GM21390 (cell line): ENCODE data around the gene SP140L.
"Not testable (repeated sequence)": the region's sequence is repeated elsewhere in the genome, so short reads cannot be mapped to it uniquely, and the experiment has no call there.

Experiments
- ATAC-seq: cut with Tn5 transposase; IDR thresholded peaks from one replicate; pipeline ENCODE4 v1.9.1; 2021; ENCODE audit not compliant: unreplicated experiment

Gene SP140L

GRCh38 chr2:230326453-230327417, at the start of gene SP140L:
Gene SP140L (plus strand): TSS chr2:230327193. CDS start chr2:230327270, 77 bp downstream.
- peak; percentile 90 for ATAC-seq

GRCh38 chr2:230282936-230283335, 44.1 kb upstream of the SP140L start:
- ATAC-seq: no peak

- ATAC-seq: no peak
Observed at GRCh38 chr2:230286048-230286447, 40.9 kb upstream of the SP140L start.

GRCh38 chr2:230289311-230289710, 37.7 kb upstream of the SP140L start:
- not testable (repeated sequence) for ATAC-seq

- ATAC-seq: no peak
Observed at GRCh38 chr2:230295192-230295591, 31.8 kb upstream of the SP140L start.

- no peak for ATAC-seq
Observed at GRCh38 chr2:230296917-230297316, 30.1 kb upstream of the SP140L start.

- ATAC-seq: no peak
Observed at GRCh38 chr2:230299618-230300017, 27.4 kb upstream of the SP140L start.

GRCh38 chr2:230305416-230306275, 21.3 kb upstream of the SP140L start:
- ATAC-seq: no peak

- no peak for ATAC-seq
Observed at GRCh38 chr2:230306474-230306873, 20.5 kb upstream of the SP140L start.

GRCh38 chr2:230307485-230307884, 19.5 kb upstream of the SP140L start:
- no peak for ATAC-seq

GRCh38 chr2:230308402-230309000, 18.5 kb upstream of the SP140L start:
- no peak for ATAC-seq

- not testable (repeated sequence) for ATAC-seq
Observed at GRCh38 chr2:230310792-230311191, 16.2 kb upstream of the SP140L start.

GRCh38 chr2:230311634-230312033, 15.4 kb upstream of the SP140L start:
- ATAC-seq: not testable (repeated sequence)

- ATAC-seq: no peak
Observed at GRCh38 chr2:230312638-230313037, 14.4 kb upstream of the SP140L start.

- ATAC-seq: no peak
Observed at GRCh38 chr2:230317366-230317765, 9.6 kb upstream of the SP140L start.

- ATAC-seq: peak; percentile 43
Observed at GRCh38 chr2:230318190-230319121, 8.5 kb upstream of the SP140L start.

GRCh38 chr2:230319211-230319862, 7.7 kb upstream of the SP140L start:
- ATAC-seq: peak; percentile 75

- no peak for ATAC-seq
Observed at GRCh38 chr2:230321031-230321430, 6.0 kb upstream of the SP140L start.

GRCh38 chr2:230322561-230323384, 4.2 kb upstream of the SP140L start:
- no peak for ATAC-seq
